GM23248 (cell line): ENCODE data around the gene CDCA8. TPM values are rescaled to one million over a fixed set of nuclear protein-coding genes. Genes with fewer than 3 reads are reported as not detected.

Source experiments
- DNase-seq: peaks from one replicate; pipeline ENCODE4 v3.0.0-alpha.2; 2015
- H2AFZ ChIP-seq: fragments of 200-600 bp; sonication (generic); 2 replicates; pipeline ENCODE4 v1.6.1; 2016; ENCODE audit warnings: antibody characterized with exemption
- H3F3A ChIP-seq: fragments of 200-600 bp; sonication (generic); 2 replicates; pipeline ENCODE4 v1.6.1; 2016; ENCODE audit warnings: mild to moderate bottlenecking, antibody characterized with exemption, mixed run types; ENCODE audit not compliant: insufficient read depth
- H3K27ac ChIP-seq: fragments of 200-600 bp; sonication (generic); 2 replicates; pipeline ENCODE4 v1.5.1; 2016; ENCODE audit warnings: mild to moderate bottlenecking
- H3K27me3 ChIP-seq: fragments of 200-600 bp; sonication (generic); replicated peaks from 2 replicates; pipeline ENCODE4 v1.6.1; 2016; ENCODE audit warnings: mild to moderate bottlenecking; ENCODE audit not compliant: insufficient read depth
- H3K36me3 ChIP-seq: fragments of 200-600 bp; sonication (generic); 2 replicates; pipeline ENCODE4 v1.6.1; 2016; ENCODE audit warnings: low read depth, mild to moderate bottlenecking
- H3K4me1 ChIP-seq: fragments of 200-600 bp; sonication (generic); 2 replicates; pipeline ENCODE4 v1.6.1; 2016; ENCODE audit warnings: mild to moderate bottlenecking; ENCODE audit not compliant: insufficient read depth
- H3K4me2 ChIP-seq: fragments of 200-600 bp; sonication (generic); one replicate; pipeline ENCODE4 v1.6.1; 2016; ENCODE audit warnings: mild to moderate bottlenecking; ENCODE audit not compliant: unreplicated experiment
- H3K4me3 ChIP-seq: fragments of 200-600 bp; sonication (generic); 2 replicates; pipeline ENCODE4 v1.5.1; 2016; ENCODE audit warnings: mild to moderate bottlenecking
- H3K79me2 ChIP-seq: fragments of 200-600 bp; sonication (generic); 2 replicates; pipeline ENCODE4 v1.6.1; 2016; ENCODE audit warnings: mild to moderate bottlenecking; ENCODE audit not compliant: insufficient read depth
- H3K9ac ChIP-seq: fragments of 200-600 bp; sonication (generic); 2 replicates; pipeline ENCODE4 v1.6.1; 2016; ENCODE audit warnings: mild to moderate bottlenecking
- H3K9me2 ChIP-seq: fragments of 200-600 bp; sonication (generic); 2 replicates; pipeline ENCODE4 v1.6.1; 2016; ENCODE audit warnings: mixed run types, mild to moderate bottlenecking, moderate library complexity; ENCODE audit not compliant: insufficient read depth
- H3K9me3 ChIP-seq: fragments of 200-600 bp; sonication (generic); one replicate; pipeline ENCODE4 v1.6.1; 2017; ENCODE audit warnings: low read depth
- H4K20me1 ChIP-seq: fragments of 200-600 bp; sonication (generic); 2 replicates; pipeline ENCODE4 v1.6.0; 2016; ENCODE audit not compliant: insufficient read depth
- EZH2 ChIP-seq: fragments of 200-600 bp; sonication (generic); IDR thresholded peaks from 2 replicates; pipeline ENCODE4 v1.6.1; 2018; ENCODE audit warnings: antibody characterized with exemption, mild to moderate bottlenecking; ENCODE audit not compliant: insufficient read depth, poor library complexity, severe bottlenecking
- EZH2phosphoT487 ChIP-seq: fragments of 200-600 bp; sonication (generic); IDR thresholded peaks from 2 replicates; pipeline ENCODE4 v1.6.1; 2018; ENCODE audit warnings: antibody characterized with exemption, moderate library complexity, mild to moderate bottlenecking, low read depth; ENCODE audit not compliant: insufficient read depth
- WGBS, 2 experiments: methylation state at CpG; one replicate each; pipeline ENCODE4 v1.1.6; 2015 to 2017; ENCODE audit warnings: low lambda C conversion rate in 2 of 2, low coverage in 1 of 2; ENCODE audit errors: missing lambda C conversion rate in 2 of 2; 5-methylcytosine and 5-hydroxymethylcytosine counted together
- in situ Hi-C: fragments of 300-500 bp; cut with MboI; formaldehyde crosslinking; loops from 2 replicates; pipeline ENCODE4 v1.15.0; 2020
- polyA plus RNA-seq: library from polyadenylated mRNA; unstranded; fragments of >200 nt; fragmentation: Nextera tagmentation; extraction: Ambion mirVana; gene quantifications from 2 replicates; pipeline ENCODE4 v1.2.1, GENCODE V29; 2016
- total RNA-seq: library from RNA; depleted of rRNA; stranded (reverse); fragments of >200 nt; shearing (Covaris generic); gene quantifications from 2 replicates; pipeline ENCODE4 v1.2.3, GENCODE V29; 2014

The CDCA8 gene
- total and polyA plus RNA-seq, 2 experiments from 2014 or later = 4.4 to 15.4 TPM

DNA sequence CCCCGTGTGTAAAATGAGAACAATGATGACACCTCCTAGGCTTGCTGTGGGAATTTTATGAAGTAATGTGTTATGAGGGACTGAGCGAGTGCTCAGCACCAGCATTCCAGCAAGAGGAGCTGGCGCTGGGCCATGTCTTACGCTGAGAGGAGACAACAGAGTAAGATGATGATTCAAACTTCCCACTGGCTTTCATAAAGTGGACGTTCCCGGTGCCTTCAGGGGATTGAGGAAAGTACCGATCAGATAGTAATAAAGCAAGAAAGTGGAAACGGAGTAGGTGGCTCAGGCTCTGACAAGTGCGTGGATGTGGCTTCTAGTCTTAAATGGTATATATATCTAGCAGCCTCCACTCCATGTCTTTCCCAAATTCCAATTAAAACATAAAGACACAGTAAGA lies 48.8 kb downstream of the CDCA8 start:
- Histone ChIP-seq H3K36me3 (no peaks in the 10 kb centered on the region), H3K4me2 (no peak overlapping the region), H3K4me1 (no peaks in the 10 kb centered on the region), H3K27ac (no peak overlapping the region), H3K9me2 (no peaks in the 10 kb centered on the region), H2AFZ (no peak overlapping the region), H3K9ac (no peak overlapping the region), H3K9me3 (no peaks in the 10 kb centered on the region), H3K79me2 (no peaks in the 10 kb centered on the region), H4K20me1 (no peaks in the 10 kb centered on the region), H3K27me3 (peaks cover 8% of the 10 kb centered on the region; the same call in 1 of the 2 replicates), H3F3A (no peaks in the 10 kb centered on the region), H3K4me3 (no peak overlapping the region)
- TF ChIP-seq EZH2 = no peak
- no peak for TF ChIP-seq EZH2phosphoT487
- in situ Hi-C loops = no loop called here
- 35 to 40% methylated on average over 9 of the region's 9 CpGs for WGBS, 2 experiments
- DNase-seq = peak; percentile 70

DNA sequence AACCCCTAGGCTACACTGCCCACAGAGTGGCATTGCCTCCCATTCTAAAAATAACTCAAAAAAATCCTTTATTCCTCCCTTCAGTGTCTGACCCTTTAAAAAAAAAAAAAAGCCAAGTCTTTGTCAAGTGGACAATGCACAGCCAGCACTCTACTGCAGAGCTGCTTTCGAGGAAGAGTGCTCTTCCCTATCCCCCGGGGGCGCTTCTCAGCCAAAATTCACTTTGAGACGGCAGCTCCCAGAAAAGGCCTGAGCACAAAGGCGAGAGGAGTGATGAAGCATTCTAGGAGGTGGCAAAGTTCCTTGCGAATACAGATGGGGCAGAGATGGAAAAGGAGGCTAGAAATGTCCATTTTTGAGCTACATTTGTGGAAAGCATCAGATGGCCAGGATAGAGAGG lies 49.3 kb downstream of the CDCA8 start:
- Histone ChIP-seq H3K4me1 (no peaks in the 10 kb centered on the region), H4K20me1 (no peaks in the 10 kb centered on the region), H3K4me2 (no peak overlapping the region), H3K27ac (no peak overlapping the region), H3K36me3 (no peaks in the 10 kb centered on the region), H2AFZ (no peak overlapping the region), H3K9ac (no peak overlapping the region), H3K9me3 (no peaks in the 10 kb centered on the region), H3K4me3 (no peak overlapping the region), H3K9me2 (no peaks in the 10 kb centered on the region), H3K79me2 (no peaks in the 10 kb centered on the region), H3K27me3 (peaks cover 8% of the 10 kb centered on the region; the same call in 1 of the 2 replicates), H3F3A (no peaks in the 10 kb centered on the region)
- WGBS, 2 experiments = 14 to 15% methylated on average over 6 of the region's 6 CpGs
- no peak for DNase-seq
- in situ Hi-C loops = no loop called here
- TF ChIP-seq EZH2phosphoT487 = no peak

DNA sequence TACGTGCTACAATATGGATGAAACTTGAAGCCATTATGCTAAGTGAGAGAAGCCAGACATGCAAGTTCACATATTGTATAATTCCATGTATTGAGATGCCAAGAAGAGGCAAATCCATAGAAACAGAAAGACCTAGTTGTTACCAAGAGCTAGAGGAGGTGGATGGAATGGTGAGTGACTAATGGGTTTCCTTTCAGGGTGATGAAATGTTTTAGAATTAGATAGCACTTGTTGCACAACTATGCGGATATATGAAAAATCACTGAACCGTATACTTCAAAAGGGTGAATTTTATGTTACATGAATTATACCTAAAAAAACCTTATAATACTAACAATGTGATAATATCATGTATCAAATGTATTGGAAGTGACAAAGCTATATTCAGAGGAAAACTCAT lies 54.5 kb downstream of the CDCA8 start:
- DNase-seq = no peak
- H3K27me3 ChIP-seq = peaks cover 23% of the 10 kb centered on the region
- H3K4me3 ChIP-seq = no peak overlapping the region
- no peak overlapping the region for H2AFZ ChIP-seq
- no peaks in the 10 kb centered on the region for H3K79me2 ChIP-seq
- no peaks in the 10 kb centered on the region for H3F3A ChIP-seq
- no peaks in the 10 kb centered on the region for H3K4me1 ChIP-seq
- H3K9me3 ChIP-seq = no peaks in the 10 kb centered on the region
- H3K36me3 ChIP-seq = no peaks in the 10 kb centered on the region
- no peaks in the 10 kb centered on the region for H3K9me2 ChIP-seq
- no peak for TF ChIP-seq EZH2
- 61 to 65% methylated on average over 3 of the region's 3 CpGs for WGBS, 2 experiments
- in situ Hi-C loops = no loop called here
- H3K9ac ChIP-seq = no peak overlapping the region
- no peak overlapping the region for H3K4me2 ChIP-seq
- no peak overlapping the region for H3K27ac ChIP-seq
- H4K20me1 ChIP-seq = no peaks in the 10 kb centered on the region

DNA sequence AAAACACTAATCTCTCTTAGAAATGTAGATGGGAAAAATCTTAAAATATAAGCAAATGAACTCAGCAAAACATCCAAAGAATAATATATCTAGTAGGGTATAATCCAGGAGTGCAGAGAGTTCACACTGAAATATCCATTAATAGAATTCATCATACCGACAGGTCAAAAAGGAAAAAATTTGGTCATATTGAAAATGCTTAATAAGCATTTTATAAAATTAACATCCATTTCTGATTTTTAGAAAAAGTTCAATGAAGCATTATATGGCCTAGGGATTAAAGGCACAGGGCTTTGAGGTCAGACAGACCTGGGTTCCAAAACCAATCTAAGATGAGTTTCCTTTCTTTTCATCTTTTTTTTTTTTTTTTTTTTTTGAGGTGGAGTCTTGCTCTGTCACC lies 56.2 kb downstream of the CDCA8 start:
- H4K20me1 ChIP-seq = no peaks in the 10 kb centered on the region
- in situ Hi-C loops = no loop called here
- no peak overlapping the region for H3K4me2 ChIP-seq
- H3K79me2 ChIP-seq = no peaks in the 10 kb centered on the region
- H3K9me3 ChIP-seq = no peaks in the 10 kb centered on the region
- H3F3A ChIP-seq = no peaks in the 10 kb centered on the region
- no peaks in the 10 kb centered on the region for H3K9me2 ChIP-seq
- H3K27ac ChIP-seq = no peak overlapping the region
- H3K36me3 ChIP-seq = no peaks in the 10 kb centered on the region
- H3K4me1 ChIP-seq = no peaks in the 10 kb centered on the region
- H3K4me3 ChIP-seq = no peak overlapping the region
- 90 to 96% methylated on average over 1 of the region's 1 CpG for WGBS, 2 experiments
- H3K27me3 ChIP-seq = peaks cover 28% of the 10 kb centered on the region
- TF ChIP-seq EZH2 = no peak
- TF ChIP-seq EZH2phosphoT487 = no peak
- no peak for DNase-seq
- no peak overlapping the region for H2AFZ ChIP-seq
- H3K9ac ChIP-seq = no peak overlapping the region

DNA sequence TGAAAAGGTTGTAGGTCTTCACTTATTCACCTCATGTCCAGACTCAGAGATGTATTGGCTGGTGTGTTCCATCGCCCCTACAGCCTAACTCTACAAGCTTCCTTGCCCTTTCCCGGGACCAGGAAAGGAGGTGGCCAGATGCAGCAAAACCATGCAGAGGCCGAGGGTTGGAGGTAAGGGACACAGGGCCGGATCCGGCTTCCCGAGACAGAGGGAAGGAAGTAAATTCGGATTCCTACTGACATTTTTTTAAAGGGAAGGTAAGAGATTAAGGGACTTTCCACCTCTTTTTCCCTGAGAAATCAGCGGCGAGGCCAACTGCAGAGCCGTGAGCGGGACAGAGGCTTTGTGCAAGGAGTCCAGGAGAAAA lies 59.9 kb downstream of the CDCA8 start:
- 26 to 33% methylated on average over 11 of the region's 11 CpGs for WGBS, 2 experiments
- Histone ChIP-seq H3K4me1 (no peaks in the 10 kb centered on the region), H3K27ac (no peak overlapping the region)

More for the DNA sequence above, 59.9 kb downstream of the CDCA8 start:
- H3K9ac ChIP-seq = no peak overlapping the region
- no peak overlapping the region for H3K4me2 ChIP-seq
- H4K20me1 ChIP-seq = no peaks in the 10 kb centered on the region
- H3K27me3 ChIP-seq = peaks cover 46% of the 10 kb centered on the region
- in situ Hi-C loops = no loop called here
- no peaks in the 10 kb centered on the region for H3K36me3 ChIP-seq
- H3K9me3 ChIP-seq = no peaks in the 10 kb centered on the region
- no peaks in the 10 kb centered on the region for H3K79me2 ChIP-seq
- no peak overlapping the region for H3K4me3 ChIP-seq
- TF ChIP-seq EZH2 (no peak), EZH2phosphoT487 (no peak)
- H2AFZ ChIP-seq = no peak overlapping the region
- H3F3A ChIP-seq = no peaks in the 10 kb centered on the region
- H3K9me2 ChIP-seq = no peaks in the 10 kb centered on the region
- no peak for DNase-seq
